ENCODE measurements around the gene FAH. TPM values are rescaled to one million over a fixed set of nuclear protein-coding genes. Genes with fewer than 3 reads are reported as not detected.

FAH gene
- total and polyA plus RNA-seq, 2 experiments from 2014 or later: 16.3 to 20.3 TPM

DNA sequence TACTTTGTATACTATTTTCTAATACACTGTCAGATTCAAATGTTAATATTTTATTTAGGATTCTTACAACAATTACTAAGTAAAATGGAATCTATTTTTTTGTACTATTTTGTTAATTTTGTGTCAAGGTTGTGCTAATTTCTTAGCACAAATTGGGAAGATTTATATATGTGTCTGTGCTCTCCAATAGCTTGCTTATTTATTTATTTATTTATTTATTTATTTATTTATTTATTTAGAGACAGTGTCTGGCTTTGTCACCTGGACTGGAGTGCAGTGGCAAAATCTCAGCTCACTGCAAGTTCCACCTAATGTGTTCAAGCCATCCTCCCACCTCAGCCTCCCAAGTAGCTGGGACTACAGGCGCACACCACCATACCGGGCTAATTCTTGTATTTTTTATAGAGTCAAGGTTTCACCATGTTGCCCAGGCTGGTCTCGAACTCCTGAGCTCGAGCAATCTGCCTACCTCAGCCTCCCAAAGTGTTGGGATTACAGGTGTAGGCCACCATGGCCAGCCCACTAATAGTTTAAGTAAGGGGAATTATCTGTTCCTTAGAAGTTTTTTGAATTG lies 64.6 kb downstream of the FAH start (continued):
- TF ChIP-seq, protein P1, sequence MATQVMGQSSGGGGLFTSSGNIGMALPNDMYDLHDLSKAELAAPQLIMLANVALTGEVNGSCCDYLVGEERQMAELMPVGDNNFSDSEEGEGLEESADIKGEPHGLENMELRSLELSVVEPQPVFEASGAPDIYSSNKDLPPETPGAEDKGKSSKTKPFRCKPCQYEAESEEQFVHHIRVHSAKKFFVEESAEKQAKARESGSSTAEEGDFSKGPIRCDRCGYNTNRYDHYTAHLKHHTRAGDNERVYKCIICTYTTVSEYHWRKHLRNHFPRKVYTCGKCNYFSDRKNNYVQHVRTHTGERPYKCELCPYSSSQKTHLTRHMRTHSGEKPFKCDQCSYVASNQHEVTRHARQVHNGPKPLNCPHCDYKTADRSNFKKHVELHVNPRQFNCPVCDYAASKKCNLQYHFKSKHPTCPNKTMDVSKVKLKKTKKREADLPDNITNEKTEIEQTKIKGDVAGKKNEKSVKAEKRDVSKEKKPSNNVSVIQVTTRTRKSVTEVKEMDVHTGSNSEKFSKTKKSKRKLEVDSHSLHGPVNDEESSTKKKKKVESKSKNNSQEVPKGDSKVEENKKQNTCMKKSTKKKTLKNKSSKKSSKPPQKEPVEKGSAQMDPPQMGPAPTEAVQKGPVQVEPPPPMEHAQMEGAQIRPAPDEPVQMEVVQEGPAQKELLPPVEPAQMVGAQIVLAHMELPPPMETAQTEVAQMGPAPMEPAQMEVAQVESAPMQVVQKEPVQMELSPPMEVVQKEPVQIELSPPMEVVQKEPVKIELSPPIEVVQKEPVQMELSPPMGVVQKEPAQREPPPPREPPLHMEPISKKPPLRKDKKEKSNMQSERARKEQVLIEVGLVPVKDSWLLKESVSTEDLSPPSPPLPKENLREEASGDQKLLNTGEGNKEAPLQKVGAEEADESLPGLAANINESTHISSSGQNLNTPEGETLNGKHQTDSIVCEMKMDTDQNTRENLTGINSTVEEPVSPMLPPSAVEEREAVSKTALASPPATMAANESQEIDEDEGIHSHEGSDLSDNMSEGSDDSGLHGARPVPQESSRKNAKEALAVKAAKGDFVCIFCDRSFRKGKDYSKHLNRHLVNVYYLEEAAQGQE (IDR thresholded peaks at IDR 0.05; ENCODE audit: unreplicated experiment): no peak
- TF ChIP-seq EZH2 (IDR thresholded peaks at IDR 0.05; ENCODE audit: low read depth, unreplicated experiment): no peak

DNA sequence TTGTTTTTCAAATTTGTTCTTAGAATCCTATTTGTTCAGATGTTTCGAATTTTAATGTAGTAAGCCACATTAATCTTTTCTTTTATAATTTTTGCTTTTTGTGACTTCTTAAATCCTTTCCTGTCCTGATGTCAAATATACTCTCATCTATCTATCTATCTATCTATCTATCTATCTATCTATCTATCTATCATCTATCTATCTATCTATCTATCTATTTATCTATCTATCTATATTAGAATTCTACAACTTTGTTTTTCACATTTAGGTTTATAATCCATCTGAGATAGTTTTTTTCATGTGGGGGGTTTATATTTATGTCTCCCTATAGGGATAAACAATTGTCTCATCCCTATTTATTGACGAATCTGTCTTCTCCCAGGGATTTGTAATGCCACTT lies 67.2 kb downstream of the FAH start:
- H3K4me2 ChIP-seq: no peak overlapping the region
- peaks cover 2% of the 10 kb centered on the region for H3K27me3 Mint-ChIP-seq (ENCODE audit: insufficient read depth, low read depth, poor library complexity)

More for the DNA sequence above, 67.2 kb downstream of the FAH start:
- H3K36me3 Mint-ChIP-seq (ENCODE audit: low read depth): no peaks in the 10 kb centered on the region
- Histone ChIP-seq H3K27ac (ENCODE audit: low read depth) (no peak overlapping the region), H3K9me2 (ENCODE audit: insufficient read depth) (peaks cover 11% of the 10 kb centered on the region), H3K36me3 (ENCODE audit: insufficient read depth) (no peaks in the 10 kb centered on the region), H3F3A (replicated peaks; ENCODE audit: low read depth) (no peaks in the 10 kb centered on the region), H3K4me3 (no peak overlapping the region), H2AFZ (no peak overlapping the region), H3K79me2 (replicated peaks; ENCODE audit: insufficient read depth) (no peaks in the 10 kb centered on the region), H3K4me1 (ENCODE audit: insufficient read depth) (no peaks in the 10 kb centered on the region), H4K20me1 (replicated peaks; ENCODE audit: insufficient read depth) (no peaks in the 10 kb centered on the region), H3K27me3 (ENCODE audit: insufficient read depth) (no peaks in the 10 kb centered on the region)
- DNase-seq (ENCODE audit: low spot score): no peak
- no peaks in the 10 kb centered on the region for H3K4me1 Mint-ChIP-seq
- H3K4me3 Mint-ChIP-seq: no peak overlapping the region
- H3K27ac Mint-ChIP-seq: no peak overlapping the region
- ATAC-seq: no peak
- no peak for TF ChIP-seq JUNB (IDR thresholded peaks at IDR 0.05; ENCODE audit: unreplicated experiment)
- no peak for TF ChIP-seq EZH2 (IDR thresholded peaks at IDR 0.05; ENCODE audit: low read depth, unreplicated experiment)
- TF ChIP-seq, protein P2, sequence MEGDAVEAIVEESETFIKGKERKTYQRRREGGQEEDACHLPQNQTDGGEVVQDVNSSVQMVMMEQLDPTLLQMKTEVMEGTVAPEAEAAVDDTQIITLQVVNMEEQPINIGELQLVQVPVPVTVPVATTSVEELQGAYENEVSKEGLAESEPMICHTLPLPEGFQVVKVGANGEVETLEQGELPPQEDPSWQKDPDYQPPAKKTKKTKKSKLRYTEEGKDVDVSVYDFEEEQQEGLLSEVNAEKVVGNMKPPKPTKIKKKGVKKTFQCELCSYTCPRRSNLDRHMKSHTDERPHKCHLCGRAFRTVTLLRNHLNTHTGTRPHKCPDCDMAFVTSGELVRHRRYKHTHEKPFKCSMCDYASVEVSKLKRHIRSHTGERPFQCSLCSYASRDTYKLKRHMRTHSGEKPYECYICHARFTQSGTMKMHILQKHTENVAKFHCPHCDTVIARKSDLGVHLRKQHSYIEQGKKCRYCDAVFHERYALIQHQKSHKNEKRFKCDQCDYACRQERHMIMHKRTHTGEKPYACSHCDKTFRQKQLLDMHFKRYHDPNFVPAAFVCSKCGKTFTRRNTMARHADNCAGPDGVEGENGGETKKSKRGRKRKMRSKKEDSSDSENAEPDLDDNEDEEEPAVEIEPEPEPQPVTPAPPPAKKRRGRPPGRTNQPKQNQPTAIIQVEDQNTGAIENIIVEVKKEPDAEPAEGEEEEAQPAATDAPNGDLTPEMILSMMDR (conservative IDR thresholded peaks at IDR 0.05; ENCODE audit: low read depth in 2 of 2): no peak
- TF ChIP-seq ZNF114 (CRISPR knock-in tag; IDR thresholded peaks at IDR 0.05): no peak
- TF ChIP-seq, protein P3, sequence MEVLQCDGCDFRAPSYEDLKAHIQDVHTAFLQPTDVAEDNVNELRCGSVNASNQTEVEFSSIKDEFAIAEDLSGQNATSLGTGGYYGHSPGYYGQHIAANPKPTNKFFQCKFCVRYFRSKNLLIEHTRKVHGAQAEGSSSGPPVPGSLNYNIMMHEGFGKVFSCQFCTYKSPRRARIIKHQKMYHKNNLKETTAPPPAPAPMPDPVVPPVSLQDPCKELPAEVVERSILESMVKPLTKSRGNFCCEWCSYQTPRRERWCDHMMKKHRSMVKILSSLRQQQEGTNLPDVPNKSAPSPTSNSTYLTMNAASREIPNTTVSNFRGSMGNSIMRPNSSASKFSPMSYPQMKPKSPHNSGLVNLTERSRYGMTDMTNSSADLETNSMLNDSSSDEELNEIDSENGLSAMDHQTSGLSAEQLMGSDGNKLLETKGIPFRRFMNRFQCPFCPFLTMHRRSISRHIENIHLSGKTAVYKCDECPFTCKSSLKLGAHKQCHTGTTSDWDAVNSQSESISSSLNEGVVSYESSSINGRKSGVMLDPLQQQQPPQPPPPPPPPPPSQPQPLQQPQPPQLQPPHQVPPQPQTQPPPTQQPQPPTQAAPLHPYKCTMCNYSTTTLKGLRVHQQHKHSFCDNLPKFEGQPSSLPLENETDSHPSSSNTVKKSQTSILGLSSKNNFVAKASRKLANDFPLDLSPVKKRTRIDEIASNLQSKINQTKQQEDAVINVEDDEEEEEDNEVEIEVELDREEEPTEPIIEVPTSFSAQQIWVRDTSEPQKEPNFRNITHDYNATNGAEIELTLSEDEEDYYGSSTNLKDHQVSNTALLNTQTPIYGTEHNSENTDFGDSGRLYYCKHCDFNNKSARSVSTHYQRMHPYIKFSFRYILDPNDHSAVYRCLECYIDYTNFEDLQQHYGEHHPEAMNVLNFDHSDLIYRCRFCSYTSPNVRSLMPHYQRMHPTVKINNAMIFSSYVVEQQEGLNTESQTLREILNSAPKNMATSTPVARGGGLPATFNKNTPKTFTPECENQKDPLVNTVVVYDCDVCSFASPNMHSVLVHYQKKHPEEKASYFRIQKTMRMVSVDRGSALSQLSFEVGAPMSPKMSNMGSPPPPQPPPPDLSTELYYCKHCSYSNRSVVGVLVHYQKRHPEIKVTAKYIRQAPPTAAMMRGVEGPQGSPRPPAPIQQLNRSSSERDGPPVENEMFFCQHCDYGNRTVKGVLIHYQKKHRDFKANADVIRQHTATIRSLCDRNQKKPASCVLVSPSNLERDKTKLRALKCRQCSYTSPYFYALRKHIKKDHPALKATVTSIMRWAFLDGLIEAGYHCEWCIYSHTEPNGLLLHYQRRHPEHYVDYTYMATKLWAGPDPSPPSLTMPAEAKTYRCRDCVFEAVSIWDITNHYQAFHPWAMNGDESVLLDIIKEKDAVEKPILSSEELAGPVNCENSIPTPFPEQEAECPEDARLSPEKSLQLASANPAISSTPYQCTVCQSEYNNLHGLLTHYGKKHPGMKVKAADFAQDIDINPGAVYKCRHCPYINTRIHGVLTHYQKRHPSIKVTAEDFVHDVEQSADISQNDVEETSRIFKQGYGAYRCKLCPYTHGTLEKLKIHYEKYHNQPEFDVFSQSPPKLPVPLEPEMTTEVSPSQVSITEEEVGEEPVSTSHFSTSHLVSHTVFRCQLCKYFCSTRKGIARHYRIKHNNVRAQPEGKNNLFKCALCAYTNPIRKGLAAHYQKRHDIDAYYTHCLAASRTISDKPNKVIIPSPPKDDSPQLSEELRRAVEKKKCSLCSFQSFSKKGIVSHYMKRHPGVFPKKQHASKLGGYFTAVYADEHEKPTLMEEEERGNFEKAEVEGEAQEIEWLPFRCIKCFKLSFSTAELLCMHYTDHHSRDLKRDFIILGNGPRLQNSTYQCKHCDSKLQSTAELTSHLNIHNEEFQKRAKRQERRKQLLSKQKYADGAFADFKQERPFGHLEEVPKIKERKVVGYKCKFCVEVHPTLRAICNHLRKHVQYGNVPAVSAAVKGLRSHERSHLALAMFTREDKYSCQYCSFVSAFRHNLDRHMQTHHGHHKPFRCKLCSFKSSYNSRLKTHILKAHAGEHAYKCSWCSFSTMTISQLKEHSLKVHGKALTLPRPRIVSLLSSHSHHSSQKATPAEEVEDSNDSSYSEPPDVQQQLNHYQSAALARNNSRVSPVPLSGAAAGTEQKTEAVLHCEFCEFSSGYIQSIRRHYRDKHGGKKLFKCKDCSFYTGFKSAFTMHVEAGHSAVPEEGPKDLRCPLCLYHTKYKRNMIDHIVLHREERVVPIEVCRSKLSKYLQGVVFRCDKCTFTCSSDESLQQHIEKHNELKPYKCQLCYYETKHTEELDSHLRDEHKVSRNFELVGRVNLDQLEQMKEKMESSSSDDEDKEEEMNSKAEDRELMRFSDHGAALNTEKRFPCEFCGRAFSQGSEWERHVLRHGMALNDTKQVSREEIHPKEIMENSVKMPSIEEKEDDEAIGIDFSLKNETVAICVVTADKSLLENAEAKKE (CRISPR knock-in tag; IDR thresholded peaks at IDR 0.05): no peak
- TF ChIP-seq ZNF331 (CRISPR knock-in tag; IDR thresholded peaks at IDR 0.05; ENCODE audit: low read depth): no peak
- TF ChIP-seq EZH2phosphoT487 (IDR thresholded peaks at IDR 0.05; ENCODE audit: unreplicated experiment): no peak
- H3K9me3 Mint-ChIP-seq: no peaks in the 10 kb centered on the region
